GM23248 (cell line): ENCODE results near the gene TUSC2. TPM values are rescaled to one million over a fixed set of nuclear protein-coding genes. Genes with fewer than 3 reads are reported as not detected.

ENCODE experiments used
- DNase-seq: peaks from one replicate; pipeline ENCODE4 v3.0.0-alpha.2; 2015
- H2AFZ ChIP-seq: fragments of 200-600 bp; sonication (generic); 2 replicates; pipeline ENCODE4 v1.6.1; 2016; ENCODE audit warnings: antibody characterized with exemption
- H3F3A ChIP-seq: fragments of 200-600 bp; sonication (generic); 2 replicates; pipeline ENCODE4 v1.6.1; 2016; ENCODE audit warnings: mild to moderate bottlenecking, antibody characterized with exemption, mixed run types; ENCODE audit not compliant: insufficient read depth
- H3K27ac ChIP-seq: fragments of 200-600 bp; sonication (generic); 2 replicates; pipeline ENCODE4 v1.5.1; 2016; ENCODE audit warnings: mild to moderate bottlenecking
- H3K27me3 ChIP-seq: fragments of 200-600 bp; sonication (generic); replicated peaks from 2 replicates; pipeline ENCODE4 v1.6.1; 2016; ENCODE audit warnings: mild to moderate bottlenecking; ENCODE audit not compliant: insufficient read depth
- H3K36me3 ChIP-seq: fragments of 200-600 bp; sonication (generic); 2 replicates; pipeline ENCODE4 v1.6.1; 2016; ENCODE audit warnings: low read depth, mild to moderate bottlenecking
- H3K4me1 ChIP-seq: fragments of 200-600 bp; sonication (generic); 2 replicates; pipeline ENCODE4 v1.6.1; 2016; ENCODE audit warnings: mild to moderate bottlenecking; ENCODE audit not compliant: insufficient read depth
- H3K4me2 ChIP-seq: fragments of 200-600 bp; sonication (generic); one replicate; pipeline ENCODE4 v1.6.1; 2016; ENCODE audit warnings: mild to moderate bottlenecking; ENCODE audit not compliant: unreplicated experiment
- H3K4me3 ChIP-seq: fragments of 200-600 bp; sonication (generic); 2 replicates; pipeline ENCODE4 v1.5.1; 2016; ENCODE audit warnings: mild to moderate bottlenecking
- H3K79me2 ChIP-seq: fragments of 200-600 bp; sonication (generic); 2 replicates; pipeline ENCODE4 v1.6.1; 2016; ENCODE audit warnings: mild to moderate bottlenecking; ENCODE audit not compliant: insufficient read depth
- H3K9ac ChIP-seq: fragments of 200-600 bp; sonication (generic); 2 replicates; pipeline ENCODE4 v1.6.1; 2016; ENCODE audit warnings: mild to moderate bottlenecking
- H3K9me2 ChIP-seq: fragments of 200-600 bp; sonication (generic); 2 replicates; pipeline ENCODE4 v1.6.1; 2016; ENCODE audit warnings: mixed run types, mild to moderate bottlenecking, moderate library complexity; ENCODE audit not compliant: insufficient read depth
- H3K9me3 ChIP-seq: fragments of 200-600 bp; sonication (generic); one replicate; pipeline ENCODE4 v1.6.1; 2017; ENCODE audit warnings: low read depth
- H4K20me1 ChIP-seq: fragments of 200-600 bp; sonication (generic); 2 replicates; pipeline ENCODE4 v1.6.0; 2016; ENCODE audit not compliant: insufficient read depth
- EZH2 ChIP-seq: fragments of 200-600 bp; sonication (generic); IDR thresholded peaks from 2 replicates; pipeline ENCODE4 v1.6.1; 2018; ENCODE audit warnings: antibody characterized with exemption, mild to moderate bottlenecking; ENCODE audit not compliant: insufficient read depth, poor library complexity, severe bottlenecking
- EZH2phosphoT487 ChIP-seq: fragments of 200-600 bp; sonication (generic); IDR thresholded peaks from 2 replicates; pipeline ENCODE4 v1.6.1; 2018; ENCODE audit warnings: antibody characterized with exemption, moderate library complexity, mild to moderate bottlenecking, low read depth; ENCODE audit not compliant: insufficient read depth
- WGBS, 2 experiments: methylation state at CpG; one replicate each; pipeline ENCODE4 v1.1.6; 2015 to 2017; ENCODE audit warnings: low lambda C conversion rate in 2 of 2, low coverage in 1 of 2; ENCODE audit errors: missing lambda C conversion rate in 2 of 2; 5-methylcytosine and 5-hydroxymethylcytosine counted together
- in situ Hi-C: fragments of 300-500 bp; cut with MboI; formaldehyde crosslinking; loops from 2 replicates; pipeline ENCODE4 v1.15.0; 2020
- polyA plus RNA-seq: library from polyadenylated mRNA; unstranded; fragments of >200 nt; fragmentation: Nextera tagmentation; extraction: Ambion mirVana; gene quantifications from 2 replicates; pipeline ENCODE4 v1.2.1, GENCODE V29; 2016
- total RNA-seq: library from RNA; depleted of rRNA; stranded (reverse); fragments of >200 nt; shearing (Covaris generic); gene quantifications from 2 replicates; pipeline ENCODE4 v1.2.3, GENCODE V29; 2014

Gene TUSC2
- total and polyA plus RNA-seq, 2 experiments from 2014 or later = 32.5 to 46.5 TPM

DNA sequence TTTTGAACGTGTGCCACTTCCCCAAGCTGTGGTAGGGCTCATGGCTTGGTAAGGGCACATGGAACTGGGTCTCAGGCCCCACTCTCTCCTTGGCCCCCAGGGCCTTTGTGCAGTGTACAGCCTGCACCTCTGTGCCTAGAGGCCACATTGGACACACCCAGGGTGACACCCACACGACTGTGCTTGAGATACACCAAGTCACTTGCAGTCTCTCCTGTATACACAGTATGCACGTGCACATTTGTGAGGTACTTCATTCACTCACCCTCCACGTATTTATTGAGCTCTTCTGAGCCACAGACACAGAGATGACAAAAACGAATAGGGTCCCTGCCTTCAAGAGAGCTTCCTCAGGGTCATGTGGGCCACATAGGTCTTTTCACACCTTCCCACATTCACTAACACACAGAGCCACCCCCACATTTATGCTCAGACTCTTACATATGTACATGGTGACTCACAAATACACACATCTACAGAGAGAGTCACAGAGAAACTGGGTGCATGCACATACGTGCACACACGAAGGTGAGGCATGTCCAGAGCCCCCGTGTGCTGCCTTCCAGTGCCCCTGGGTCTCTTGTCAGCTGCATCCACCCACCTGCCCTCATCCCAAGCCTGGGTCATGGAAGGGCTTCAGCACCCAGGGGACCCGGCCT is 41.1 kb upstream of the TUSC2 start:
- Histone ChIP-seq H3K27ac (no peak overlapping the region), H3K27me3 (0 out of 2 replicates have a peak, but pooled peaks cover 6% of the 10 kb centered on the region), H4K20me1 (no peaks in the 10 kb centered on the region), H2AFZ (no peak overlapping the region), H3K4me1 (no peaks in the 10 kb centered on the region), H3K9me2 (no peaks in the 10 kb centered on the region), H3F3A (no peaks in the 10 kb centered on the region), H3K9me3 (no peaks in the 10 kb centered on the region), H3K4me2 (no peak overlapping the region), H3K36me3 (no peaks in the 10 kb centered on the region), H3K79me2 (no peaks in the 10 kb centered on the region), H3K4me3 (no peak overlapping the region), H3K9ac (no peak overlapping the region)
- in situ Hi-C loops = no loop called here
- 52 to 58% methylated on average over 9 of the region's 9 CpGs for WGBS, 2 experiments
- no peak for DNase-seq
- TF ChIP-seq EZH2phosphoT487 (no peak), EZH2 (no peak)

DNA sequence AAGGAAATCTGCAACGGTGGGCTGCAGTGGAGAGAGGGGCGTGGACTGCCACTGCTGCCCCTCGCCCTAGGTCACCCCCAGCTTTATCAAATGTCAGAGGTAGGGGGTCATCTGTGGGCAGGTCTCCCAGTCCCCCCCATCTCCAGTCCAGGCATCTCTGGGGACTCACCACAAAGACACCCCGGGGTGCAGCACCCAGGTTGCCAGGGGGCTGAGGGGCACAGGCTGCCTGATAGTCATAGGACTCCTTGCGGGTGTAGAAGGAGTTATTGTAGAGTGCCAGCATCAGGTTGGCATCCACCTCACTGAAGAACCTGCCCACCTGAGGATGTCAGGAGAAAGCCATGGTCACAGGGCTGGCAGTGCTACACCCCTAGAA is 37.8 kb upstream of the TUSC2 start:
- Histone ChIP-seq H3K4me1 (no peaks in the 10 kb centered on the region), H3K9me3 (no peaks in the 10 kb centered on the region), H3K27me3 (0 out of 2 replicates have a peak, but pooled peaks cover 3% of the 10 kb centered on the region), H3K9ac (no peak overlapping the region), H3K4me2 (no peak overlapping the region), H2AFZ (no peak overlapping the region), H3K9me2 (no peaks in the 10 kb centered on the region), H3K27ac (no peak overlapping the region), H3K4me3 (no peak overlapping the region), H3K36me3 (no peaks in the 10 kb centered on the region), H4K20me1 (no peaks in the 10 kb centered on the region), H3F3A (no peaks in the 10 kb centered on the region), H3K79me2 (no peaks in the 10 kb centered on the region)
- WGBS, 2 experiments = 63 to 70% methylated on average over 5 of the region's 5 CpGs
- in situ Hi-C loops = no loop called here
- no peak for DNase-seq
- TF ChIP-seq EZH2phosphoT487 (no peak), EZH2 (no peak)

GRCh38 chr3:50365080-50365841 is 37.2 kb upstream of the TUSC2 start:
- peak; percentile 82 for DNase-seq

DNA sequence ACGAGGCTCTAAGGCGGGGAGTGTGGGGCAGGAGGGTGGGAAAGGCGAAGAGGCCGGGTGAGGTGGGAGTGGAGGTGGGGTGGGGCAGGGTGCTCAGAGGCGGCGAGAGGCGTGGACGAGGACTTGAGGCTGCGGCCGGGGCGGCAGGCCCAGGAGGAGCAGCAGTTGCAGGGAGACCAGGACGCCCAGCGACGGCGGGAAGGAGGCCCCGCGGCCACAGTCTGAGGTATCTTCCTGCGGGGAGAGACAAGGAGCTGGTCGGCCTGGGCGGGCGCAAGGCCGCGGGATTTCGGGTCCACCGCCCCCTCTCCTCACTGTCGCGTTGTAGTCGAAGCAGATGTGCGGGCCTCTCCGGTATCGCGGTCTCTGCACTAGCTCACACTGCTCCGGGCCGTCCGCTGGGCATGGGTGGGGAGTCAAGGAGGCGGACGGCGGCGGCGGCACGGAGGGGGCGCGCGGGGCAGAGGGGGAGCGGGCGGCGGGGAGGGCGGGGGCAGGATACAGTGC is 36.6 kb upstream of the TUSC2 start:
- Histone ChIP-seq H3K9me2 (no peaks in the 10 kb centered on the region), H4K20me1 (no peaks in the 10 kb centered on the region), H3K4me2 (peak overlapping the region; percentile 65), H3K27me3 (no peaks in the 10 kb centered on the region), H3K27ac (no peak overlapping the region), H3K4me1 (no peaks in the 10 kb centered on the region), H3K36me3 (no peaks in the 10 kb centered on the region), H3K9me3 (no peaks in the 10 kb centered on the region), H3K79me2 (no peaks in the 10 kb centered on the region), H3K4me3 (peak overlapping the region; percentile 63), H2AFZ (peak overlapping the region; percentile 73), H3F3A (no peaks in the 10 kb centered on the region), H3K9ac (peak overlapping the region; percentile 39; the same call in 1 of the 2 replicates)
- peak; percentile 53 for DNase-seq
- no peak for TF ChIP-seq EZH2
- TF ChIP-seq EZH2phosphoT487 = no peak
- in situ Hi-C loops = no loop called here
- 13 to 20% methylated on average over 14 to 46 of the region's 48 CpGs for WGBS, 2 experiments

More at GRCh38 chr3:50365080-50365841, 37.2 kb upstream of the TUSC2 start:
- Histone ChIP-seq H3K9me2 (no peaks in the 10 kb centered on the region), H2AFZ (peak overlapping the region; percentile 73), H3K9ac (peak overlapping the region; percentile 39; the same call in 1 of the 2 replicates), H3K9me3 (no peaks in the 10 kb centered on the region), H3K36me3 (no peaks in the 10 kb centered on the region), H3K4me3 (peak overlapping the region; percentile 63), H3K4me1 (no peaks in the 10 kb centered on the region), H3K27me3 (no peaks in the 10 kb centered on the region), H3K27ac (no peak overlapping the region), H3F3A (no peaks in the 10 kb centered on the region), H3K4me2 (peak overlapping the region; percentile 65), H3K79me2 (no peaks in the 10 kb centered on the region), H4K20me1 (no peaks in the 10 kb centered on the region)
- 13 to 18% methylated on average over 24 to 48 of the region's 53 CpGs for WGBS, 2 experiments
- in situ Hi-C loops = no loop called here
- TF ChIP-seq EZH2 (no peak), EZH2phosphoT487 (no peak)
